Colonic mucosa (tissue), 4 donors: ENCODE data around the gene ULK3. TPM values are rescaled to one million over a fixed set of nuclear protein-coding genes. Genes with fewer than 3 reads are reported as not detected.

Experiments
- DNase-seq: peaks from one replicate; pipeline ENCODE4 v3.0.0-alpha.2; 2020
- H3K27ac ChIP-seq: fragments of 200-600 bp; one replicate; pipeline ENCODE4 v1.8.0; 2021
- H3K27me3 ChIP-seq: fragments of 200-600 bp; one replicate; pipeline ENCODE4 v1.8.0; 2021
- H3K36me3 ChIP-seq: fragments of 200-600 bp; one replicate; pipeline ENCODE4 v1.8.0; 2021
- H3K4me1 ChIP-seq: fragments of 200-600 bp; one replicate; pipeline ENCODE4 v1.8.0; 2021; ENCODE audit warnings: mild to moderate bottlenecking
- H3K4me3 ChIP-seq: fragments of 200-600 bp; one replicate; pipeline ENCODE4 v1.8.0; 2021
- H3K9ac ChIP-seq, 2 donors: one replicate each; pipeline ENCODE4 v1.7.0; 2013; ENCODE audit warnings: control low read depth in 2 of 2, low read depth in 2 of 2, low read length in 2 of 2
- H3K9me3 ChIP-seq: fragments of 200-600 bp; one replicate; pipeline ENCODE4 v1.8.0; 2021
- CTCF ChIP-seq: fragments of 200-600 bp; IDR thresholded peaks from one replicate; pipeline ENCODE4 v1.8.0; 2022; ENCODE audit warnings: antibody characterized with exemption, mild to moderate bottlenecking
- intact Hi-C: fragments of 100-400 bp; cut with DNase I; formaldehyde crosslinking; loops from one replicate; pipeline ENCODE4 v1.14.1; 2022
- total RNA-seq, 2 donors: library from RNA; stranded (reverse); fragmentation: NEBNext Ultra II Directional in 1 of 2; extraction: Animal tissue kit (Norgen Biotek cat#: 25700) in 1 of 2; gene quantifications; one replicate each; pipeline ENCODE4 v1.2.1, GENCODE V29; 2021
- donor health status: healthy.
- donor health status: DM: no; HTN: no; CAD: no.
- donor health status: DM: no; HTN: no; CAD: no.

The ULK3 gene
- total RNA-seq, 2 donors from 2014 or later, result 45.6 to 50.7 TPM

DNA sequence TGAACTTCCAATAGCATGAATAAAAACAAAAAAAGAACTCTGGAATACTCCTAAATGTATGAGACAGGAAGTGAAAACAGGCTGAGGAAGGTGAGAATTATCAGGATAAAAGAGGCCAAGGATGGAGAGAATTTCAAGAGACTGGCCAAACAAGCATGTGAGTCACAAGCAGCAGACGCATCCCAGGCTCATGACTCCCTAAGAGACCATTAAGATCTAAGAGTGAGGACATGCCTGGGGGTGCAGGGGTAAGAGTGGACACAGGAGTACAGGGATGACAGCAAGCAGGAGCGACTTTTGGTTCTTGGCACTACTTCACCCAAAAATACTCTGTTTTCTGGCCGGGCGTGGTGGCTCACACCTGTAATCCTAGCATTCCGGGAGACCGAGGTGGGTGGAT, 23.1 kb upstream of the ULK3 start:
- Histone ChIP-seq H3K4me3 (no peak overlapping the region), H3K36me3 (no peaks in the 10 kb centered on the region), H3K27ac (no peak overlapping the region), H3K9ac (peak overlapping the region in 1 of 2 donors; percentile 66), H3K4me1 (peaks cover 51% of the 10 kb centered on the region), H3K9me3 (no peaks in the 10 kb centered on the region), H3K27me3 (no peaks in the 10 kb centered on the region)
- no peak for DNase-seq
- intact Hi-C loops, result no loop called here
- no peak for TF ChIP-seq CTCF

- Histone ChIP-seq H3K4me3 (no peak overlapping the region), H3K4me1 (peaks cover 43% of the 10 kb centered on the region), H3K36me3 (no peaks in the 10 kb centered on the region), H3K9ac (no peak overlapping the region), H3K27ac (peak overlapping the region; percentile 27), H3K9me3 (no peaks in the 10 kb centered on the region), H3K27me3 (no peaks in the 10 kb centered on the region)
- DNase-seq, result no peak
- no peak for TF ChIP-seq CTCF
- intact Hi-C loops, result no loop called here
Measured at GRCh38 chr15:74865316-74865715, 22.4 kb upstream of the ULK3 start.

DNA sequence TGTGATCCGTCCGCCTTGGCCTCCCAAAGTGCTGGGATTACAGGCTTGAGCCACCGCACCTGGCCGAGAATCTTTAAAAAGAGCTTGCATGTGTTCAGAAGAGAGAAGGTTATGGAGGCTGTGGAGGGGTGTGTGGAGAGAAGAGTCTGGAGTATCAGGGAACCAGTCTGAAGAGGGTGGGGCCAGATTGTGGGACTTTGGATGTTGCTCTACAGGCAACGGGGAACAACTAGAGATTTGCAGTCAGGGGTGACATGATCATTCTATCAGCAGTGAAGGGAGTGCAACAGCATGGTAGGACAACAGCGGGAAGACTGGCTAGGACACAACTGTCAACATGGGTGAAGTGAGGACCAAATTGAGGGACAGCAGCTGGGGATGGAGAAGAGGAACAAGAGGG, 21.3 kb upstream of the ULK3 start:
- H3K9ac ChIP-seq, result no peak overlapping the region
- no peak overlapping the region for H3K4me3 ChIP-seq
- no peaks in the 10 kb centered on the region for H3K36me3 ChIP-seq
- H3K4me1 ChIP-seq, result peaks cover 34% of the 10 kb centered on the region
- no peaks in the 10 kb centered on the region for H3K27me3 ChIP-seq
- H3K27ac ChIP-seq, result no peak overlapping the region
- no peak for DNase-seq
- intact Hi-C loops, result no loop called here
- TF ChIP-seq CTCF, result no peak
- H3K9me3 ChIP-seq, result no peaks in the 10 kb centered on the region

GRCh38 chr15:74863239-74864056, 20.5 kb upstream of the ULK3 start:
- Histone ChIP-seq H3K27ac (no peak overlapping the region), H3K27me3 (no peaks in the 10 kb centered on the region), H3K9me3 (no peaks in the 10 kb centered on the region), H3K4me1 (peaks cover 32% of the 10 kb centered on the region), H3K9ac (peak overlapping the region in 1 of 2 donors; percentile 30), H3K36me3 (no peaks in the 10 kb centered on the region), H3K4me3 (no peak overlapping the region)
- intact Hi-C loops, result no loop called here
- TF ChIP-seq CTCF, result no peak
- no peak for DNase-seq

- intact Hi-C loops, result no loop called here
- no peak overlapping the region for H3K4me3 ChIP-seq
- H3K4me1 ChIP-seq, result peaks cover 17% of the 10 kb centered on the region
- H3K27ac ChIP-seq, result no peak overlapping the region
- H3K27me3 ChIP-seq, result no peaks in the 10 kb centered on the region
- peaks cover 6% of the 10 kb centered on the region for H3K36me3 ChIP-seq
- no peak for DNase-seq
- H3K9me3 ChIP-seq, result no peaks in the 10 kb centered on the region
- H3K9ac ChIP-seq, result peak overlapping the region in 1 of 2 donors; percentile 52
- no peak for TF ChIP-seq CTCF
Measured at GRCh38 chr15:74858369-74858740, 15.4 kb upstream of the ULK3 start.
